Uterus (tissue), 4 donors: ENCODE measurements around the gene NEFH. TPM values are rescaled to one million over a fixed set of nuclear protein-coding genes. Genes with fewer than 3 reads are reported as not detected.

Experiments used
- DNase-seq, 2 donors: peaks; one replicate each; pipeline ENCODE4 v3.0.0-alpha.2; 2019 to 2020
- H3K27ac ChIP-seq, 2 donors: fragments of 200-600 bp; sonication (generic); 1 replicate in 1 of 2; 2 replicates in 1 of 2; pipeline ENCODE4 v1.5.1; 2016 to 2018
- H3K27me3 ChIP-seq, 2 donors: fragments of 200-600 bp; sonication (generic); one replicate each; pipeline ENCODE4 v1.5.1; 2018 to 2019; ENCODE audit warnings: control low read depth in 1 of 2
- H3K36me3 ChIP-seq, 2 donors: fragments of 200-600 bp; sonication (generic); one replicate each; pipeline ENCODE4 v1.5.1; 2019; ENCODE audit warnings: control low read depth in 1 of 2
- H3K4me1 ChIP-seq, 2 donors: fragments of 200-600 bp; sonication (generic); one replicate each; pipeline ENCODE4 v1.5.1; 2018 to 2019; ENCODE audit warnings: control low read depth in 1 of 2
- H3K4me3 ChIP-seq, 2 donors: fragments of 200-600 bp; sonication (generic); 1 replicate in 1 of 2; 2 replicates in 1 of 2; pipeline ENCODE4 v1.5.1; 2018 to 2019; ENCODE audit warnings: mild to moderate bottlenecking in 1 of 2
- H3K9me3 ChIP-seq, 2 donors: fragments of 200-600 bp; sonication (generic); one replicate each; pipeline ENCODE4 v1.5.1; 2019; ENCODE audit warnings: control low read depth in 1 of 2
- POLR2A ChIP-seq, 2 donors: fragments of 450-650 bp; IDR thresholded peaks; one replicate each; pipeline ENCODE4 v1.6.1; 2016; ENCODE audit warnings: antibody characterized with exemption in 2 of 2, mild to moderate bottlenecking in 1 of 2, moderate library complexity in 1 of 2
- intact Hi-C: fragments of 100-400 bp; cut with DNase I; formaldehyde crosslinking; loops from one replicate; pipeline ENCODE4 v1.15.1; 2023; ENCODE audit warnings: low total_unique reads
- total RNA-seq, 4 donors: library from RNA; depleted of rRNA in 3 of 4; stranded (reverse); fragments of >200 nt in 3 of 4; gene quantifications; one replicate each; pipeline versions ENCODE4 v1.1.0 to v1.2.4, GENCODE V29; 2014 to 2023
- TF ChIP-seq, protein P1 (sequence below), 4 experiments: fragments of 200-600 bp in 2 of 4; fragments of 450-650 bp in 2 of 4; sonication (generic) in 2 of 4; IDR thresholded peaks; one replicate each; pipeline ENCODE4 v1.5.1; 2016 to 2019; ENCODE audit warnings: antibody characterized with exemption in 4 of 4, mild to moderate bottlenecking in 2 of 4, moderate library complexity in 1 of 4
- donor health status: DM: yes; HTN: yes; CAD: no.

NEFH gene
- total RNA-seq, 4 donors from 2014 or later = 0.46 to 1.9 TPM; not detected in 2

DNA sequence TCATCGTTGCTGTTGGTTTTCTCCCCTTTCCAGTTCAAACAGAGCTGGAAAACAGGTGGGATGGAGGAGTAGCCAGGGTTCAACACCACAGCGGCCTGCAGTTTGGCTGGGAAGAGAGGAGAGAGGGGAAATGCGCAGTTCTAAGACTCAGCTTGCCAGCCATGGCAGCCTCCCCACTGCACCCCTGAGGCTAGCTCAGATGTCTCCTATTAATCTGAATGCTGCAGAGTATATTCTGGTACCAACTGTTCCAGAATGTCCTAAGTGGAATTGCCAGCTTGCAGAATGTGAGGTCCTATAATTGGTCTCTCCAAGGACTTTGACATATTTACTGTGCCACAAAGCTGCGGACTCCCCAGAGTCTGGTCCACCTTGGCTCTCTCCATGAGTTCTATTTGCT lies 32.0 kb downstream of the NEFH start:
- H3K27me3 ChIP-seq = no peaks in the 10 kb centered on the region
- H3K9me3 ChIP-seq = no peaks in the 10 kb centered on the region
- no peaks in the 10 kb centered on the region for H3K4me1 ChIP-seq
- TF ChIP-seq, protein P1, sequence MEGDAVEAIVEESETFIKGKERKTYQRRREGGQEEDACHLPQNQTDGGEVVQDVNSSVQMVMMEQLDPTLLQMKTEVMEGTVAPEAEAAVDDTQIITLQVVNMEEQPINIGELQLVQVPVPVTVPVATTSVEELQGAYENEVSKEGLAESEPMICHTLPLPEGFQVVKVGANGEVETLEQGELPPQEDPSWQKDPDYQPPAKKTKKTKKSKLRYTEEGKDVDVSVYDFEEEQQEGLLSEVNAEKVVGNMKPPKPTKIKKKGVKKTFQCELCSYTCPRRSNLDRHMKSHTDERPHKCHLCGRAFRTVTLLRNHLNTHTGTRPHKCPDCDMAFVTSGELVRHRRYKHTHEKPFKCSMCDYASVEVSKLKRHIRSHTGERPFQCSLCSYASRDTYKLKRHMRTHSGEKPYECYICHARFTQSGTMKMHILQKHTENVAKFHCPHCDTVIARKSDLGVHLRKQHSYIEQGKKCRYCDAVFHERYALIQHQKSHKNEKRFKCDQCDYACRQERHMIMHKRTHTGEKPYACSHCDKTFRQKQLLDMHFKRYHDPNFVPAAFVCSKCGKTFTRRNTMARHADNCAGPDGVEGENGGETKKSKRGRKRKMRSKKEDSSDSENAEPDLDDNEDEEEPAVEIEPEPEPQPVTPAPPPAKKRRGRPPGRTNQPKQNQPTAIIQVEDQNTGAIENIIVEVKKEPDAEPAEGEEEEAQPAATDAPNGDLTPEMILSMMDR (IDR thresholded peaks at IDR 0.05) = no peak
- no peak for TF ChIP-seq POLR2A (IDR thresholded peaks at IDR 0.05)
- H3K4me3 ChIP-seq = no peak overlapping the region
- intact Hi-C loops = no loop called here
- no peak overlapping the region for H3K27ac ChIP-seq
- DNase-seq = no peak
- H3K36me3 ChIP-seq = no peaks in the 10 kb centered on the region

DNA sequence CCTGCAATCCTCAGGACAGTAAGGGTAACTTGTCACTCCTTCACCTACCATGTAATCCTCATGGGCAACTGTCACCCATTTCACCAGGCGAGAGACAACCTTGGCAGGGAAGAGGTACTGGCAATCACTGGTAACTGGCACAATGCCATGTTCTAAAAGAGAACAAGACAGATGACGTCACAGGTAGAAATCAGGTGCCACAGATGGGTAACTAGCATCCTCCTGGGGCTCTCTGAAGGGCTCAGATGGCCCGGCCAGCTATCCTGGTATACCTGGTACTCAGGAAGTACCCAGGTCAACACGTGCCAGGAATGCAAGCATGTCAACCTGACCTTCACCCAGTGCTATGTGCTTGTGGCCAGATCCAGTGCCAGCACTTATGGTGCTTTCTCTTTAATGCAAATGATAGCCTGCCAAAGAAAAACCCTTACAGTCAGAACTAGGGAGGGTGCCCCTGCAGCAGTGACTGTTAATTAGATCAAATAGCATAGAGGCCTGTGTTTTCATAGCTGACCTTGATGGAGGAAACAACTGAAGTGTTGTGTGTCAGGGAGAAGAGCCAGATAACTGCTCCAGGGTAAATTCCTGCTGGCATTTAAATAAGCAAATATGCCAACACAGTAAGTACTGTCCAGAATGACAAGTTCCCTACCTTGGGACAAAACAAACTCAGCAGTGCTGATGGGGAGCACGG lies 37.3 kb downstream of the NEFH start:
- TF ChIP-seq, protein P1 (IDR thresholded peaks at IDR 0.05) = no peak
- Histone ChIP-seq H3K9me3 (no peaks in the 10 kb centered on the region), H3K27me3 (no peaks in the 10 kb centered on the region), H3K4me3 (no peak overlapping the region), H3K27ac (no peak overlapping the region), H3K36me3 (no peaks in the 10 kb centered on the region), H3K4me1 (no peaks in the 10 kb centered on the region)
- no peak for DNase-seq
- intact Hi-C loops = no loop called here

DNA sequence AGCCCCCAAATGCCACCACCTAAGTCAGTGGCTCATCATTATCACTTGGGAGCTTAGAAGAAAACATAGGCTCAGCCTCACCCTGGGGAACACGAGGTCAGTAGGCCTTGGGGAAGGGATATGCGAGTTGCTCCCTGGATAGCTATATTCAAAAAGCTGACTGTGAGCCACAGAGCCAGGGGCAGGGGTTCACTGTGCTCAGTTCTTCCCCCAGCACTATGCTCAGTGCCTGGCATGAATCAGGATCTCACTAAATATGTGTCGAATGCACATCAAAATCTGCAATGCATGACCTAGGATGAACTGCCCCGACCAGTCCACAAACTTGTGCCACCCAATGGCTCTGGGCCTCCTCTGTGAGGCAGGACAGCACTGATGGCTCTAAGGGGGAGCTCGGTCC lies 38.4 kb downstream of the NEFH start:
- TF ChIP-seq, protein P1 (IDR thresholded peaks at IDR 0.05) = no peak
- Histone ChIP-seq H3K9me3 (no peaks in the 10 kb centered on the region), H3K27me3 (no peaks in the 10 kb centered on the region), H3K36me3 (no peaks in the 10 kb centered on the region), H3K4me1 (no peaks in the 10 kb centered on the region), H3K4me3 (no peak overlapping the region), H3K27ac (no peak overlapping the region)
- intact Hi-C loops = no loop called here
- no peak for DNase-seq

DNA sequence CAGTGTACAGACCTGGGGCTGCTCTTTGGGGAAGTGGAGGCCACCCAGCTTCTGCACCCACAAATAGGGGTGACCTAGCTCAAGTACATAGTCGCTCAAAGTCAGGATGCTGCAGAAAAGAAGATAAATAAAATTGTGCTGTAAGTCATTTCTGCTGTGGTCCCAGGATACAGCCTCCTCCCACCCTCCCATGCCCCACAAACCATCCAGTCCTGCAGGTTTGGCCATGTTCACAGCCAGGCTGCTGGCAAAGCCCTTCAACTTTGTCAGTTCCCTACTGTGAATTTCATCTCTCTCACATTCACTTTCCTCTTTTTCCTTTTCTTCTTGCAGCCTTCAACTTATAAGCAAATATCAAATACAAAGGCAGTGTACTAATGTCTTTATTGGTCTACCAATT lies 40.0 kb downstream of the NEFH start:
- Histone ChIP-seq H3K27me3 (no peaks in the 10 kb centered on the region), H3K27ac (no peak overlapping the region), H3K36me3 (no peaks in the 10 kb centered on the region), H3K9me3 (no peaks in the 10 kb centered on the region), H3K4me3 (no peak overlapping the region), H3K4me1 (no peaks in the 10 kb centered on the region)
- TF ChIP-seq POLR2A (IDR thresholded peaks at IDR 0.05) = no peak
- TF ChIP-seq, protein P1 (IDR thresholded peaks at IDR 0.05) = no peak
- no peak for DNase-seq
- intact Hi-C loops = no loop called here

DNA sequence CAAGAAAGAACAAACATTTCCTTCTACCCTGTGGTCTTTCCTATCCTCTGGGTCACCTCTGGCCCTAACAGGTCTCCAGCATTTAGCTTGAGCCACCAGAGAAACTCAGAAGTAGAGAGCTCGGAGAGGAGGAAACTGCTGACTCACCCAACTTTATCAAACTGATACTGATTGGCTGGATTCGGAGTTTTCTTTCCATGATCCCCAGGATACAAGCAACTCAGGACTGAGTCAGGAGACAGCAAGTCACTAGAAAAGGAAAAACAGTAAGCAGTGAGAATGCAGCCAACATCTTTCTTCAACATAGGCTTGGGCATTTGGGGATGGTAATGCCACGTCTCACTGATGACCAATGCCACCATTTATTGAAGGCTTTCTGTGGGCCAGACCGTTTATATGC lies 40.8 kb downstream of the NEFH start:
- TF ChIP-seq POLR2A (IDR thresholded peaks at IDR 0.05) = no peak
- TF ChIP-seq, protein P1 (IDR thresholded peaks at IDR 0.05) = no peak
- H3K4me1 ChIP-seq = no peaks in the 10 kb centered on the region
- intact Hi-C loops = no loop called here
- H3K27ac ChIP-seq = no peak overlapping the region
- no peaks in the 10 kb centered on the region for H3K27me3 ChIP-seq
- no peaks in the 10 kb centered on the region for H3K9me3 ChIP-seq
- no peak overlapping the region for H3K4me3 ChIP-seq
- H3K36me3 ChIP-seq = no peaks in the 10 kb centered on the region
- no peak for DNase-seq
